Anterior cingulate cortex (tissue), 58 donors: Measurements from ENCODE around the gene NYAP2.
A peak's percentile ranks its signal among the peaks of the same experiment; 100 is the strongest.

Experiments
- DNase-seq, 58 donors: peaks; one replicate each; lab custom pipeline; 2025; lab: John Stamatoyannopoulos, UW

NYAP2 gene

DNA sequence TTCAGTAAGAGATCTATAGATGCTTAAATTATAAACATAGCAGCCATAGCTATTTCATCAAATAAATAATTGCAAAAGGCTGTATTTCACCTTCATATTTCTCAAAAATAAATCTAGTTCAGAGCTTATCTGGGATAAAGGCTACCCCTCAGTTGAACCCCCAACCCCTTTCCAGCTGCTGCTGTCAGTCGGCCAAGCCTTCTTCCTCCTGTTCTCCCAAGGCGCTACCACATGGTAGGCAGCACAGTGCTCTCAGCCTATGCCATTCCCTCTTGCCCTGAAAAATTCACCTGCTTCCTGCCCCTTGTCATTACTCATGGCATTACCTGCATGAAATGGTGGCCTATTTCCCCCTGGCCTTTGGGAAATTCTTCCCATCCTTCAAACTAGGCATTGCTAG is 136.5 kb downstream of the NYAP2 start:
- DNase-seq: no peak

DNA sequence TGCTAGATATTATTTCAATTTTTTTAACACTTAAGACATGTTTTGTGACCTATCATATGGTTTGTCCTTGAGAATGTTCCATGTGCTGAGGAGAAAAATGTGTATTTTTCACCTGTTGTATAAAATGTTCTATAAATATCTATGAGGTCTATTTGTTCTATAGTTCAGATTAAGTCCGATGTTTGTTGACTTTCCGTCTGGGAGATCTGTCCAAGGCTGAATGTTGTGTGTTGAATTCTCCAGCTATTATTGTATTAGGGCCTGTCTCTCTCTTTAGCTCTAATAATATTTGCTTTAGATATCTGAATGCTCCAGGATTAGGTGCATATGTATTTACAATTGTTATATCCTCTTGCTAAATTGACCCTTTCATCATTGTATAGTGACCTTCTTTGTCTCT is 144.1 kb downstream of the NYAP2 start:
- DNase-seq: no peak

DNA sequence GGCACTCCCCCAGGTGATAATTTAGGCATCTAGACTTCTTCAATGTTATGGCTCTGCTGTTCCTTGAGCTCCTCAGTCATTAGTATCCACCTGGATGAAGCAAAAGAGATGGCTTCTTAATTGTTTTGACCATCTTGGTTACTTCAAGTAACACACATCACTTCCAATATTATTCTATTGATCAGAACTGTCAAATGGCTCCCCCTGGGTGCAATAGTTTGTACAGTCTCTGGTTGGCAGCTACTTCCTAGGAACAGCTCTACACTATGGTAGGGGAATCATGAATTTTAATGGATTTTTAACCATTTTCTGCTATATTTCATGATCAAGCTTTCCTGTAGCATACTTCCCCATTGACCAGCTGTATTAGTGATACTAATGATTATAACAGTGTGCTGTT is 157.0 kb downstream of the NYAP2 start:
- no peak for DNase-seq

DNA sequence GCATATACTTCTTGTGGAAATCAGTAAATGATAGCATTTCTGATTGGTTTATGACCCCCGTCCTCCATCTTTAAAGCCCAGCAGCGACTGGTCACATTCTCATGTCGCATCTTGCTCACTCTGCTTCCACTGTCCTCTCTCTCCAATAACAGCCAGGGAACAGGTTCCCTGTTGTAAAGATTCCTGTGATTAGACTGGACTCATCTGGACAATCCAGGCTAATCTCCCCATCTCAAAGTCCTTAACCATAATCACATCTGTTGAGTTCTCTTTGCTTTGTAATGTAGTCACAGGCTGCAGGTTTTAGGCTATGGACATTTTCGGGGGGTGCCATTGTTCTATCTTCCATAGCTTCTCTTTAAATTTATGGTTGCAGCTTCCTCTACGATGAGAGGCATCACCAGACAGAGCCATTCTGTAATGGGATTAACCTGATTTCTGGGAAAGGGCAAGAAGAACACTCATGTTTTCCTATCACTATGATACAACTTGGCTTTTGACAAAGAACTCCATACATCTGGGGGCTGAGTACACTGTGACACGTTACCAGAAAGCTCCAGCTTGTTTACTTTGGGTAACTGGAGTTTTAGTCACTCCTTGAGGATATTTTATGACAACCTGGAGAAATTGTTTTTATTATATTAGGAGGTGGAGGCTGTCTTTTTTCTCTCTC is 159.0 kb downstream of the NYAP2 start:
- no peak for DNase-seq

DNA sequence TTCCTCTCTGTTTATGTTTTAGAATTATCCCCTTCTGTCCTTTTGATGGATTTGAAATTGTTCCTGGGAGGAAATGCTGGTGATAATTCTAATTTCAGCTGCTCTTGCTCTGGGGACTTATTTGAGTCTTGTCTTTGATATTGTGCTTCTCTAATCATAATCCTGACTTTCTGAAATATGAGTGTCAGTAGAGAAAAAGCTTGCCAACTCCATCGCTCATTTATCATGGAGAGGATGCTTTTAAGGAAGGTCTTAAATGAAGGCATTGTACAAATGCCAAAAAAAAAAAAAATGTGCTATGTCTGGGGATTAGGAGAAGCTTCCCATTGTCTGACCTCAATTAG is 159.5 kb downstream of the NYAP2 start:
- no peak for DNase-seq

DNA sequence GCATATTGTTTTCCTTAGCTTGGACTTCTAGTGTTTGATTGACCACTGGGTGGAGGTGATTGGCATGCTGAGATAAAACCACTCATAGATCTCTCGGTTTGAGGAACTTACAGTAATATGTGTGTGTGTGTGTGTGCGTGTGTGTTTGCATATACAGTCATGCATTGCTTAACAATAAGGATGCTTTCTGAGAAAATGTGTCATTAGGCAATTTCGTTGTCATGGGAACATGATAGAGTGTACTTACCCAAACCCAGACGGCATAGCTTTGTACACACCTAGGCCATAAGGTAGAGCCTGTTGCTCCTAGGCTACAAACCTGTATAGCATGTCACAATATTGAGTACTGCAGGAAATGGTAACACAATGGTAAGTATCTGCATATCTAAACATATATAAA is 167.3 kb downstream of the NYAP2 start:
- no peak for DNase-seq

DNA sequence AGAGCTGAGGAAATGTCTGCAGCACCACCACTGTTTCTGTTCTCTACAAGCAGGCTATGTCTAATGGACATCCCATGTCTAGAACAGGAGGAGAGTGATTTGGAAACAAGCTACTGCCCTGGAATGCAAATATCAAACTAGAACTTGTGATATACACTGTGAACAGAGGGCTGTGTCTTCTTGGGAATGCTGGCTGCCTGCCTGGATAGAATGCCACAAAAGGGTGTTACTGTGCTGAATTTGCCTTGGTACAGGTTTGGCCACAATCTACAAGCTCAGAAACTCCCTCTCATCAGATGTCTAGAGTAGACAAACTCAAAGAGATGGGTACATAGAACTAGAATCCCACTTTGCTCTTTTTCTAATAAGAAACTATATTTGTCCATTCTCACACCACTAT is 170.5 kb downstream of the NYAP2 start:
- peak in 20 of 58 donors; percentile 3 to 55 (median 14) for DNase-seq

DNA sequence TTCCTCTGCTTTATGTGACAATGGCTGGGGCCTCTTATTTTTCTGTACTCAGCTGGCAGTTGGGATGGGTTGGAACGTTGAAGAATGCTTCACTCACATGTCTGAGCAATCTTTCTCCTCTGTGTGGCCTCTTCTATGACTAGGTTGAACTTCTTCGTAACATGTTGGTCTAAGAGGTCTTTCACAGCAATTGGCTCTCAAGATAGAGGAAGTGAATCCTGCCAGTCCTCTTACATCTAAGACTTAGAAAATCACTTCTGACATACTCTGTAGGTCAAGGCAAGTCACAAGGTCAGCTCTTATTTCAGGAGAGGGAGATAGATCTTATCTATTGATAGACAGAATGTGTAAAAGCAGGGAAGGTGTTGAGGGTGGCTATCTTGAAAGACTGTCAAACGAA is 174.1 kb downstream of the NYAP2 start:
- DNase-seq: no peak

DNA sequence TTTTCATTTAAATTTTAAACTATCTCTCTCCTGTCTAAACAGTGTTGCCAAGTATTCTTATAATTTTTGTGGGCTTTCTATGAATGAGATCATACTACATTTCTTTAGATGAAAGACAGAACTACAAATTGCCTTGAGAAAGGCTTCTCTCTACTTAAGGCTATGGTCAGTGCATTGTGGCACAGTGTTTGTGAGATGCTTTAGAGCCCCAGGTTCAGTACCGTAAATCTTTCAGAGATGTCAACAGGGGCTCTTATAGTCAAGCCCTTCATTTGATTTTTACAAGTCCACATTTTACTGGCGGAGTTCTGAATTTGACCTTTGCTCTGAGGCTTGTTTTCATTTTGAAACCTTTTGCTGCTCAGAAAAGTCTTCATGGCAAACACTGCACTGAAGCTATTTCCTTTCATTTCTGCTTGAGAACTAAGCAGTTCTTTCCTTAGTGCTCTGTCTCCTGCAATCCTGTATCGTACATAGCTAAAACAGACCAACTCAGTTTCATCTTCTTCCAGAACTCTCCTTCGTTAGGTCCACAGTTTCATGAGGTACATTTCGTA is 175.2 kb downstream of the NYAP2 start:
- DNase-seq: no peak

DNA sequence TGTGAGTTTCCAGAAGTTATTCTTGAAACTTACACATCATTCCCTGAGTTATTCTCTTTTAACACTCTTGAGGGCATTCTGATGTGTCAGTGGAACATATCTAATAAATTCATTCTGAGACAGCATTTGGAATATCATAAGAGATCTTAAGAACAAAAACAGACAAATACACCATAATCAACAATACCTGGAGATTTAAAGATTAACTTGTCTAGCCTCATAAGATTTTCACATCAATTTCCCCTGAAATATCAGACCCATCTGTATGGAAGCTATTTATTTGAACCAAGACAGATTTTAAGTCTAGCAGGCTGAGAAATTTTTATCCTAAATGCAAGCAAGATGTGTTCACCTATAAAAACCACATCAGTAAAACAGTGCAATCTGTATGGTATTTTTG is 181.6 kb downstream of the NYAP2 start:
- no peak for DNase-seq

DNA sequence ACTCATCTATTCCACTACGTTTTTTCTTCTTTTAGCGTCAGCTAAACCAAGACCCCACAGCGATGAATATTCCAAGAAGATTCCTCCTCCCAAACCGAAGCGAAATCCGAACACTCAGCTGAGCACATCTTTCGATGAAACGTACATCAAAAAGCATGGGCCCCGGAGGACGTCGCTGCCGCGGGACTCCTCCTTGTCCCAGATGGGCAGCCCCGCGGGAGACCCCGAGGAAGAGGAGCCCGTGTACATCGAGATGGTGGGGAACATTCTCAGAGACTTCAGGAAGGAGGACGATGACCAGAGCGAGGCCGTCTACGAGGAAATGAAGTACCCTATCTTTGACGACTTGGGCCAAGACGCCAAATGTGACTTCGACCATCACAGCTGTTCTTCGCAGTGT is 182.4 kb downstream of the NYAP2 start:
- DNase-seq: no peak

DNA sequence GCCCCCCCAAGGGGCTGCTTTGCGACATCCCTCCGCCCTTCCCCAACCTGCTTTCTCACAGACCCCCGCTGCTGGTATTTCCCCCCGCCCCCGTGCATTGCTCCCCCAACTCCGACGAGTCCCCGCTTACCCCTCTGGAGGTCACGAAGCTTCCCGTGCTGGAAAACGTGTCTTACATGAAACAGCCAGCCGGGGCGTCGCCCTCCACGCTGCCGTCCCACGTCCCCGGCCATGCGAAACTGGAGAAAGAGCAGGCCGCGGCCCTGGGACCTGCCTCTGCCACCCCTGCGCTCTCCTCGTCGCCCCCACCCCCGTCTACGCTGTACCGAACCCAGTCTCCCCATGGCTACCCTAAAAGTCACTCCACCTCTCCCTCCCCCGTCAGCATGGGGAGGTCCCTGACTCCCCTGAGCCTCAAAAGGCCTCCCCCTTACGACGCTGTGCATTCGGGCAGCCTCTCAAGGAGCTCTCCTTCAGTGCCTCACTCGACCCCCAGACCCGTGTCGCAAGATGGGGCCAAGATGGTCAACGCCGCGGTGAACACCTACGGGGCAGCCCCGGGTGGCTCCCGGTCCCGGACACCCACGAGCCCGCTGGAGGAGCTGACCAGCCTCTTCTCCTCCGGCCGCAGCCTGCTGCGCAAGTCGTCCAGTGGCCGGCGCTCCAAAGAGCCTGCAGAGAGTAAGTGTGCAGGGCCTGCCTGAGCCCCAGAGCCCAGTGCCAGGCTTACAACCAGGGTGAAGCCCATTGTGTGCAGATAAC is 183.0 kb downstream of the NYAP2 start:
- DNase-seq: peak in 1 of 58 donors; percentile 10

DNA sequence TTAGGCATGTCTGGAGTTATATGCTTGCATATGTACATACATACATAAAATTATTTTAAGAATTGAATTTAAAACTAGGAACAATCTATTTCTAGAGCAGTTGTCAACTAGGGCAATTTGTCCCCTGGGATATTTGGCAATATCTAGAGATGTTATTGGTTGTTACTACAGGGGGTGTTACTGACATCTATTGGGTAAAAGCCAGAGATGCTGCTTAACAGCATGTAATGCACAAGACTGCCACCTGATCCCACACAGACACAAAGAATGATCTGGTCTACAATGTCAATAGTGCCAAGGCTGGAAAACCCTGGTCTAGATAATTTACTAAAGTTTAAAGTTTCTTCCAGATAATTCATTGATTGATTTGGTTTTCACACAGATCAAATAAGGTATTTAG is 185.3 kb downstream of the NYAP2 start:
- no peak for DNase-seq

DNA sequence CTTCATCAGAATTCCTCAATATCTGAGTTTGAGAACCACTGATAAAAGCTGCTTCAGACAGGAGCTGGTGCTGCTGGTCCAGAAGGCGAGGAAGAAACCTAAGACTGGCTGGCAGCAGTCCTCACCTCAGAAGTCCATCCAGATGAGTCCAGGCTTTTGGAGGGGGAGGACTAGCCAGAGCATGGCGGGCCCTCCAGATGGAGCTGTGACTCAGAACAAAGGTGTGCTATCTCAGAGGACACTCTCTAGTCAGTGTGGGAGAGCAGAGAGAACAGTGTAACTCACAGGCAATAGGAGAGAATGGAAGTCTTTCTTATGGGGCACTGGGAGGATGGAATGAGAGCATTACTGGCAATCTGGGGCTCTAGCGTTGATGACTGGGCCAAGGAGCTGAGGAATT is 191.4 kb downstream of the NYAP2 start:
- peak in 1 of 58 donors; percentile 4 for DNase-seq

DNA sequence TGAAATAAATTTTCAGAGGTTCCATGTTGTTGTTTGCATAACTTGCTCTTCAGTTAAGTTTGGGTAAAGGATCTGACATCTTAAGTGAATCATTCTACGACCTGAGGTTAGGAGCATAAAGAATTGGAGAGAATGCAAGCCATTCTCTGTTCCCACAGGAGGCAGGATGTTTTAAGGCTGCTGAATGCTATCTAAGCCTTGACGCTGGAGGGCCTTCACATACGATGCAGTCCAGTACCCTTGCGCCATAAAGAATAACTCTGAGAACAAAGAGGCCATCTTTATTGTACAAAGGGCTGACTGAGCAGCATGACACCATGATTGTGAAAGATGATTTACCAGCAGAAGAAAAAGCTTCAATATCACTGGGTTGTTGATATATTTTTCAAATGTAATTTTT is 198.4 kb downstream of the NYAP2 start:
- no peak for DNase-seq

DNA sequence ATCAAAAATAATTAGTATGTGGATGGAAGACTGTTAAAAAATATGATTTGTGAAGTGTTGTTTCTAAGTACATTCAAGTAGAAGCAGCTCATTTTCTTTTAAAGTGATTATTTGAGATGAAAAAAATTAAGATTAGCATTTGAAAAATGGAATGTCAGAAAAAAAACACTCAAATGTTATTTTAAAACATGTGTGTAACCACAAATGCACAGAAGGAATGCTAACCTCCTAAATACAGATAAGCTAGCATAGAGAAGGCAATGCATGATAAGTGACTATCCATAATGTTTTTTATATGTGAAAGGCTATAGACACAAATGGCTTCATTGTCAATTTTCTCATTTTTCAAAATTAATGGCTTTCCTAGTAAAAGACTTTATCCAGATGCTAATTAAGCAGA is 198.9 kb downstream of the NYAP2 start:
- DNase-seq: no peak

DNA sequence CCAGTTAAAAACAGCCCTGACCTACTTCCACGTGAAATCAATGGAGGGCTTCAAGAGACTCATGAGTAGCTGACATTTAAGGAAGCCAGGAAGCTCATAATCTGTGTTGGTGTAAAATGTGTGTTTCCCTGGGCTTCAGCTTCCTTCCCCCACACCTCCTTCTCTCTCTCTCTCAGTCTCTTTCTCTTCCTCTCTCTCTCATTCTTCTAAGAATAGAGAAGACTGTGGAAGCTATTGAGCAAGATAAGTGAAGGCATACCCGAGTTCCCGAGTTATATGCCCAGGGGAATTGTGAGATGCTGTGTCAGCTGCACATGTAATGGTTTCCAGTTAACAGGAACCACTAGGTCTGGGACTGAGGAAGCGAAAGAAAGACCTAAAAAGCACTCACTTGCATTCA is 199.4 kb downstream of the NYAP2 start:
- DNase-seq: no peak

DNA sequence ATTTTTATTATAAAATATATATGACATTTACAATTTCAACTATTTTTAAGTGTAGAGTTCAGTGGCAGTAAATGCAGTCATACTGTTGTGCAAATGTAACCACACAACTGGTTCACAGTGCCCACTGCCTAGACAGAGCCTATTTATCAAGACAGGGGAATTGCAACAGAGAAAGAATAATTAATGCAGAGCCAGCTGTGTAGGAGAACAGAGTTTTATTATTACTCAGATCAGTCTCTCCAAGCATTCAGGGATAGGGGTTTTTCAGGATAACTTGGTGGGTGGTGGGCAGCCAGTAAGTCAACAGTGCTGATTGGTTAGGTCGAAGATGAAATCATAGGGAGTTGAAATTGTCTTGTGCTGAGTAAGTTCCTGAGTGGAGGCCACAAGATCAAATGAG is 200.3 kb downstream of the NYAP2 start:
- no peak for DNase-seq

DNA sequence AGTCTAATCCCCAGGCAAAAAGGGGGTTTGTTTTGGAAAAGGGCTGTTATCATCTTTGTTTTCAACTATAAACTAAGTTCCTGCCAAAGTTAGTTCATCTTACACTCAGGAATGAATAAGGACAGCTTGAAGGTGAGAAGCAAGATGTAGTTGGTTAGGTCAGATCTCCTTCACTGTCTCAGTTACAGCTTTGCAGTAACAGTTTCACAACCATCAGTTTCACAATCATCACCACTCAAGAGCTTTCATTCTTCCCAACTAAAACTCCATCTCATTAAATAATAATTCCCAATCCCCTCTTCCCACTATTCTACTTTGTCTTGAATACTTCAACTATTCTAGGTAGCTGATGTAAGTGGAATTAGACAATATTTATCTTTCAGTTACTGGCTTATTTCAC is 200.9 kb downstream of the NYAP2 start:
- no peak for DNase-seq

DNA sequence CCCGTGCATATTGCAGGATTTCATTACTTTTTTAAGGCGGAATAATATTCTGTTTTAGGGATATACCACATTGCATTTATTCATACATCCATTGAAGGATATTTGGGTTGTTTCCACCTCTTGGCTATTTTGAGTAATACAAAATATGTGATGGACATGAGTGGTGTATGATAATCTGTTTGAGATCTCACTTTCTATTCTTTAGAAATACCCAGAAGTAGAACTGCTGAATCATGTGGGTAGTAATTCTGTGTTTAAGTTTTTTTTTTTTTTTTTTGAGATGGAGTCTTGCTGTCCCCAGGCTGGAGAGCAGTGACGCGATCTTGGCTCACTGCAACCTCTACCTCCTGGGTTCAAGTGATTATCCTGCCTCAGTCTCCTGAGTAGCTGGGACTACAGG is 201.4 kb downstream of the NYAP2 start:
- no peak for DNase-seq

DNA sequence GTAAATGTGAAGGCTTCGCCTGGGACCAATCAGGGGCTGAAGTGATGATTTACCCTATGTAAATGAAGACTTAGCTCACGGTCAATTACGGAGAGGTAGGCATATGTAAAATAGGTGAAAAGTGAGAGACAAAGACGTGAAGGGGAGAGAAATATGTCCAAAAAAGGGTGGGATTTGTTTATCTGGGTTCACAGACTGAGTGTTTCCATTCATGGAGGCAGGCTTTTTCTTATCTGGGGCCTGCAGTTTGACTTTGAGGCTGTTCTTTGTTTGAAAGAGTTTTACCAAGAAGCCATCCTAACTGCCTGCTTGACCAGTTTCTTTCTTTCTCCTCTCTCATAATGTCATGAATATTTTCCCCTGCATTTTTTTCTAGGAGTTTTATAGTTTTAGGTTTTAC is 202.7 kb downstream of the NYAP2 start:
- DNase-seq: no peak

DNA sequence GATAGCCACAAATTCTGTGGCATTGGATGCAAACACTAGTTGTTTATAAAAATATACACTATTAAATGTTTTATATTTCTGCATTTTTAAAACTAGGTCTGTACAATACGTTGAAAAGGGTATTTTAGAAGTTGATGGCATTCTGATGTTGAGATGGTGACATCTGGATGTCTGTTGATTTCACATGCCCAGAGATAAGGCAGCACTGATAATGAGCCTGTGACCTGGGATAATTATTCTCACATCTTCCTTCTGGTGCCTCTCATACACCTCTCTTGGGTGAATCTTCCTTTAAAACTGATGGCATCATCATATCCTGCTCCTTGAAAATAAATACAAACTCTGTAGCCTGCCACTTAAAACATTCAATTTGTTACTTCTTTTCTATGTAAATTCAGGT is 208.6 kb downstream of the NYAP2 start:
- DNase-seq: no peak
